GM21447 (cell line): ENCODE data around the gene SERPINA12.
"Not testable (repeated sequence)": the region's sequence is repeated elsewhere in the genome, so short reads cannot be mapped to it uniquely, and the experiment has no call there.

ENCODE experiments used
- ATAC-seq: cut with Tn5 transposase; IDR thresholded peaks from one replicate; pipeline ENCODE4 v1.9.1; 2021; ENCODE audit not compliant: unreplicated experiment

The SERPINA12 gene

DNA sequence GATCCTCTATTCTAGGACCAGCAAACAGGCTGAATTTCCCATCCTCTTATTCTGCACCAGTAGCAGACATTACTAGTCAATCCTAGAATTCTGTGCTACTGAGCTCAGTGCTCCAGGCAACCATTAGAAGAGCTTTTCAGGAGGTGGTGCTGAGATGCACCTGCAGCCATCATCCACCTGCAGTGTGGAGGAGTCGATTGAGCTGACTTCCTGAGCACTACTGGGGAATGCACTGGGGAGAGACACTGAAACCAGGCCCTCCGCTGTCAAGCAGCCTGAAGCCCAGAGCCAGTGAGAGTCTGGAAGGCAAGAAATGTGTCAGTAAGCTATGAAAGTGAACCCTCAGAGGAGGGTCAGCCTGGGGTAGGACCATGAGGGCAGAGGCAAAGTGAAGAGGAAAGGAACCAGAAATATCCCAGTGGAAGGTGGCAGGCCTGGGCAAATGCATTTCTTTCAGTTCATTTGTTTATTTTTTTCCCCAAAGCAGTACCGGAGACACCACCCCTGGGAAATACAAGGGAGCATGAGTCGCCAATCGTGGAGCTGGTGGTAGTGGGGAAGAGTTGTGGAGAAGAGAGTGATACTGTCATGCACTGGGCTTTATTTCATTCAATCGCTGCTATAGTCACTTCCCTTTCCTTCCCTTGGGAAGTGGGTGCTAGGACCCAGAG lies 28.9 kb upstream of the SERPINA12 start:
- no peak for ATAC-seq

DNA sequence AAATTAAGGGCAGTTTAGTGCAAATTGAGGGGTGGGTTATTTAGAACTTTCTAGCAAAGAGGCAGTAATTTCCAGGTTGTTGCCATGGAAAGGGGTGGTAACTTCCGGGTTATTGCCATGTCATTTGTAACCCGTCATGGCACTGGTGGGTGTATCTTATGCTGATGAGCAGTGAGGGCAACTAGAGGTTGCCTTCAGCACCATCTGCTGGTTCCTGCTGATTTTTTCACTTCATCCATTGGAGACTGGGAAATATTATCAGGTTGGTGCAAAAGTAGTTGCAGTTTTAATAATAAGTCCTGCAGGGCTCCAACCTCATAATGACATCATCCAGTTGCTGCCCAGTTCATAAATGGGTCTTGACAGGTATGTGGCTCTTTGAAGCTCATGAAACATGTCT lies 27.6 kb upstream of the SERPINA12 start:
- no peak for ATAC-seq

DNA sequence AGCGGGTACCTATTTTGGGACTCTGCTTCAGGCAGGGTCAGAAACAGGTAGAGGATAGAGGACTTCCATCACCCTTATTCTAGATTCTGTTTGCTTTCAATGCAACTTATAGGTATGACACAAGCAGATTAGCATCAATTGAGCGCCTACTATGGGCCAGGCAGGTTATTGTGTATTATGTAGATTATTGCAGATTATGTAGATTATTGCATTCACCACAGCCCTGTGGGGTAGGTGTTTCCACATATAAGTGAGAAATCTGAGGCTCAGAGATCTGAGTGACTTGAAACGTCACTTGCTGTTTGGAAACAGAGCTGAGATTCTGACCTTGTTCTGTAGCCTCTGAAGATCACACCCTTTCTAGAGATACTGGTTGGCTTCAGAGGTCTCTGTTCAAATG lies 26.2 kb upstream of the SERPINA12 start:
- ATAC-seq: no peak

DNA sequence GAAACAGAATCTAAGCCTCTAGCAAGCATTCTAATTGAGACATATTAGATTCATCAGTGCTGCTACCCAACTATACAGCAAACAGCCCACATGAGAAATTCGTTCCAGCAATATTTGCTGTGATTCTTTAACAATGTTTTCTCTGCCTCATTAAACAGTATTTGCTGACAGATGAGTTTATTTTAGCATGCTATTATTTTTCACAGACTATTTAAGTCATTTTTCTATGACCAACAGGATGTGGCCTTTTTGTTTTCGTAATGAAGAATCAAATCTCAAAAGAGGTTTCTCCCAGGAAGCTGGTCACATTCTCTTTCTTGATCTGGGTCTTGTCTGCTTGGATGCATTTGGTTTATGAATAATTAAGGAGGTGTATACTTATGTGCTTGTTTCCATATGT lies 23.2 kb upstream of the SERPINA12 start:
- ATAC-seq: no peak

DNA sequence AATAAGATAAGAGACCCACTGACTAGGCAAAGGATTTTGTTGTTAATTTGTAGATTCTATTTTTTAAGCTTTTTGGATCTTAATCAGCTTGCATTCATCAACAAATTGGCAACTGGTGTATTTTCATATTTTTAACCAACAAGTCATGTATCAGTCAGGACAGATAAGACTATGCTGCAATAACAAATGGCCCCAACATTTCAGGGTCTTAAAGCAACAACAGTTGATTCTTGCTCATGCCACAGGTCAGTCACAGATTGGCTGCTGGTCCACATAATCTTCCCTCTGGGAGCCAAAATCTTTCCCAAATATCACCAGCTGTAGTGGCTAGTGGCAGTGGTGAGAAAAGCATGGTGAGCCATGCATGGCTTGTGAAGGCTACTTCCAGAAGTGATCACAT lies 21.9 kb upstream of the SERPINA12 start:
- ATAC-seq: no peak

DNA sequence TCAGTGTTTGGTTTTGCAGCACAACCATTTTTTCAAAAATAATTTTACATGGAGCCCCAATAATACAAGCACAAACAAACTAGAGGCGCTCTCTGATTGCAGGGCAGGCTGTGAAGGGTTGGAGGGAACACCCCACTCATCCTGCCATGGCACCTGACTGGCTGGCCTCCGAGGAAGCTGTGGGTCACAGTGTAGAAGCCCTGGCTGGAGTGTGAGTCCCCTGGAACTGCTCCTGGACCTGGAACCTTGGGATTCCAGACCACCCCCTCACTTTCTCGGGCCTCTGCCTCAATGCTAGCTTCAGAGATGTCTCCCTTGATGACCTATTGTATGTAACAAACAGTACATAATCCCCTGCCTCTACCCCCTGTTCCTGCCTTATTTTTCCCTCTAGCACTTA lies 14.8 kb upstream of the SERPINA12 start:
- no peak for ATAC-seq

DNA sequence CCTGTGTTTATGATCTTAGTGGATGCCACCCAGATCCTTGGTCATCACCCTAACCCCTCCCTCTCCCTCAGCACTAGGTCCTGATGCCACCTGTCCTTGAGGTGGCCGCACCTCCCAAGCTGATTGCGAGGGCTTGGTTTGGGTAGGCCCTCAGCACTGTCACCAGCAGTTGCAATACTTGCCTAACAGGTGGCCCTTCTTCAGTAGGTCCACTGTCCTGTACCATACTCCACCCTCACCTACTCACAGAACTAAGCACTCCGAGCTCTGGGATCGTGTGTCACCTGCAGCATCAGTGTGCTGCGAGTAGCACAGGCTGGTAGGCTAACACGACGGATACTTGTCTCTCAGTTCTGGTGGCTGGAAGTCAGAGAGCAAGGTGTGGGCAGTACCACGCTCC lies 14.0 kb upstream of the SERPINA12 start:
- no peak for ATAC-seq

DNA sequence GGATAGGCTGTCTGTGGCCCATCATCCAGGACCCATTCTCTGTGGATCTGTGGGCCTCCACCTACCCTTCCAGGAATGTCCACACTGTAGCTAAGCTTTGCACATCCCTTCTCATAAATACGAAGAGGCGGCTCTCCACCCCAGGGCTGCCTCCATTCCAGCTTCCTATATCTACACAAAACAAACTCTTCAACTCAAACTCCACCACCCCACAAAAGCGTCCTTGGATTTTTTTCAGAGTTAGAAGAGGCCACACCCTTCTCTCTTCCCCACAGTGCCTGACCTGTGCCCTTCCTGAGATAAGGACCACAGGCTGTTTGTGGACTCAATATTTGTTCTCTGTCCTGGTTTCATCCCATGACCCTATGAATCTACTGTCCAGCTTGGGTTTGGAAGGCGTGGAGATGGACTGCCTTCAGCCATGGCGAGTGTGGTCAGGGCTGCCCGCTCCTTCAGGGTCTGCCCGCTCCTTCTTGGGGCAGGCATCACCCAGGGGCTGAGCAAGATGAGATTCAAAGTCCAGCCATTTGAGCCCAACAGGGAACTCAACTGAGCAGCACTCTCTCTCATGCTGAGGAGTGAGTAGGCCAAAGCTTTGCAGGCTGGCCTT lies 13.0 kb upstream of the SERPINA12 start:
- no peak for ATAC-seq

DNA sequence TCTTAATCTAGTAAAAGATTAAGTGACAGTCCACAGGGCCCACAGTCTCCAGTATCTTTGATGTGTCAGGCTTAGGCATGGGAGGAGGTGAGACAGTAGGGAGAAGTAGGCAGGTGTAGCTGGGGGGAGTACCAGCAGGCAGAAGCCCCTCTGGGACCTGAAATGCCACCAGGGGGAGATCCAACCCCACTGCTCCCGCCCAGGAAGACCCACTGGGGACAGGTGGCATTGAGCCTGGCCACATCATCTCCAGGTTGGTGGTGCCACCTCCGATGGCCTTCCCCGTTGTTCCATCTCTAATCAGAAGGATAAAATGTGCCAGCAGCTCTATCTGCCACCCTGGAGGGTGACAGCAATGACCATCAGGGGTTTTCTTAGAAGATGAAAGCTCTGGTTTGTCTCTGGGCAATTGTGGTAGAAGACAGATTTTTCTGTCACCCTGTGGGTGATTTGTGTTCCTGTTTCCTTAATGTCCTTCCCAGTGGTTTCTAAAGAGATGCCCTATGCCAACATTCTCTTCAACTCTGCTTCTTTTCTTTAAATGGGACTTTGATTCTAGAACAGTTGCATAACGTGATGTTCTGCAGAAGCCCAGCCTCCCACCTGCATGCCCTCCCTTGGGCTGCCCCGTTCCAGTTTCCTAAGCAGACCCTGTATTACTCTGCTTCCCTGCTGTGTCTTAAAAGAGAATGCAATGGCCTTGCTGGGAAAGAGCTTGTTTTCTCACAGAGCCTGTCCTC lies 12.3 kb upstream of the SERPINA12 start:
- no peak for ATAC-seq

DNA sequence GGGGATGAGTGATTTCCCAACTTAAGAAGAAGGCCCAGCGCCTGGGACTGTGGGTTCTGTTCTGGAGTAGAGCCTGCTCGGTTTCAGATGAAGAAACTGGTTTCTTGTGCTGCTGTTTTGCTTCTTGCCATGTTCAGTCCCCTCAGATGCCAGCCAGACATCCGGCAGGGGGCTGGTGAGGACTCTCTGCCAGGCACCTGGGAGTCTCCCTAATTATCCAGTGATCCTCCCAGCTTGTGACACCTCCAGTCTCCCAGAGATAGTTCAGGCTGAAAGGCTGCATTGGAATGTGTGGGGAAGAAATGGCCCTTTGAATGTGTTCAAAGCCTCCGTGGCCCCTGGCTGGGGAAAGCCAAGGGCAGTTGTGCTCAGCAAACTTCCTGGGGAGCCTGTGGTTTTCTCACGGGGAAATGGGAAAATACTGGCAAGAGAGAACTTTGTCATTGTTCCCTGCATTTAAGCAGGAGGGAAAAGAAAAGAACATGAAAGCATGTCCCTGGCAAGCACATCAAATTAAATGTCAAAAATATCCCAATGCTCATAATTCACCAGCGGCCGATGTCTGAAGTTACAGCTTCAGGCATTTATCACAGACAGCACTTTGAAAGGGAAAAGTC lies 8.5 kb upstream of the SERPINA12 start:
- no peak for ATAC-seq

DNA sequence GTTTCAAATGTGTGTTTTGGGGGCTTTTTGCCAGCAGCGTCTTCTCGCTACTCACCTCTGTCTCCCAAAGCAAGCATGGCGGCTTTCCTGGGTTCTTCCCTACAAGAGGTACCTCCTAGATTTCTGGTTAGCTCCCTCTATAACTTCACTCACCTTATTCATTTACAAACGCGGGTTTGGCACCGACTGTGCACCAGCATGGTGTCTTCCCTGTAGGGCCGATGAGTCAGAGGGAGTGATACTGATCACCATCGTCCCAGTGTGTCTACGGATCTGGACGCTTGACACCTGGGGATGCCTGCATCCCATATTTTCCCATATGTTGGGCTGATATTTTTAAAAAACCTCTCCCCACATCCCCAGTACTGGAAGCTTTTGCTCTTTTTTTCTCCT lies 8.0 kb upstream of the SERPINA12 start:
- no peak for ATAC-seq

DNA sequence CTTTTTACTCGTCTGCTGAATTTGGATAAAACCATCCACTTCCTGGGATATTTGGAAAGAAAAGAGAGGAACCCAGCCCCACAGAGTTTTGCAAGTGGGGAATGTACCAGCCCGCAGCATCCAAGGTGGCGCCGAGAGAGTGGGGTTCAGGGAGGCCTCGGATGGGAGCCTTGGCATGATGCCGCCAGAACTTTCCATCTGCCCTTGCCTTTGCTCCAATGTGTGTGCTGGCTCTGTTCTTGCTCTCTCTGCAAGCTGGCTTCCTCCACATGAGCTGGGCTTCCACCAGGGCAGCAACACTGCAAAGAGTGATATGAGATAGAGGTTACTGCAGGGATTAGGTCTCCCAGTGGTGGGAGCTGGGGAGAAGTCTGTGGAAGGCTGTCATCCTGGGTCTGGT lies 6.6 kb upstream of the SERPINA12 start:
- ATAC-seq: no peak

DNA sequence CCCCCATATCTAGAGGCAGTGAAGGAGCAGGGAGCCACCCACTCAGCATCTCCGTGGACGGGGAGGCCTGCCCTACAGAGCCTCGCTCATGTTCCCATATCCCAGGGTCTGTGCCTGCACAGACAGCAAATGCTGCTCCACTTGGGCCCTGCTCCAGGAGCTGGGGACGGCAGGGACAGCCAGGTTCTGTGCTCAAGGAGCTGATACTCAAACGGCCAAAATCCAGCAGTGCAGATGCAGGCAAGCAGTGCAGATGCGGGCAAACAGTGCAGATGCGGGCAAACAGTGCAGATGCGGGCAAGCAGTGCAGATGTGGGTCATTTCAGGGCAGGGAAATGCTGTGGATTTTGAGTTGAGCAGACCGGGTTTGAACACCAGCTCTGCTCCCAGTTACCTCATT lies 6.2 kb upstream of the SERPINA12 start:
- ATAC-seq: no peak

DNA sequence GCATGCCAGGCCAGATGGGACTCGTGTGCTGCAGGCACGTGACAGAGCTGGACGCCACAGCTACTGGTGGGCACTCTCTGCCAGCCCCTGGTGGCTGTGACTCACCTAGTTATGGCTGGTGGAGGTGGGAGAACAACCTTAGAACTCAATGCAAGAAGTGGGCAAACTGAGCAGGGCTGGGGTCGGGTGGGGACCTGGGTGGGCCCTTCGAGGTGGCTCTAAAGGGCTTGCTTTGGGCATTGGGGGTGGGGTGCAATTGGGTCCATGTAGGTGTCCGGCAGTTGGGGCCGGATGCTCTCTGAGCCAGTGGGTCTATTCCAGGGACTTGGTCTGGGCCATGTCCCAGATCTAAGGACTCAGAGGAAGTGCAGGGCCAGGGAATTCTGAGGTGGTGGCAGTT lies 5.1 kb upstream of the SERPINA12 start:
- no peak for ATAC-seq

DNA sequence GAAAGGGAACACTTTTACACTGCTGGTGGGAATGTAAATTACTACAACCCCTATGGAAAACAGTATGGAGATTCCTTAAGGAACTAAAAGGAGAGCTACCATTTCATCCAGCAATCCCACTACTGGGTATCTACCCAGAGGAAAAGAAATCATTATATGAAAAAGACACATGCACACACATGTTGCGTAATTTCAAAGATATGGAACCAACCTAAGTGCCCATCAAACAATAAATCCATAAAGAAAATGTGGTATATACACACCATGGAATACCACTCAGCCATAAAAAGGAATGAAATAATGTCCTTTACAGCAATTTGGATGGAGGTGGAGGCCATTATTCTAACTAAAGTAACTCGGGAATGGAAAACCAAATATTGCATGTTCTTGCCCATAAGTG lies 1.2 kb upstream of the SERPINA12 start:
- ATAC-seq: not testable (repeated sequence)

DNA sequence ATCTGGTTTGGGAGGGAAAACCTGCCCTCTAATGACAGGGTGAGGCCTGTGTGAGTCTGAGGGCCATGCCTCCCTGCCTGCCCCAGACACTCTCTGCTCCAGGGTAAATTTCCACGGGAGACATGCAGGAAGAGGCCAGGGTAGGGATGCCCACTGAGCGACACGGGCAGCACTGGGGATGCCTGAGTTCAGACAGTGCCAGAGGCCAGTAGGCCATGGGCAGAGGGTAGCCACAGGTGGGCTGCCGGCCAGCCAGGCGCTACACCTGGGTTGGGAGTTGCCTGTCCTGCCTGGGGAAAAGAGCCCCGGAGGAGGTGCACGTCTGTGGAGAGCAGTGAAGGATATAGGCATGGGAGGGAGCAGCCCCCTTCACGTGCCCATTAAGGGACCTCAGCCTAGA lies 3.6 kb downstream of the SERPINA12 start:
- no peak for ATAC-seq

DNA sequence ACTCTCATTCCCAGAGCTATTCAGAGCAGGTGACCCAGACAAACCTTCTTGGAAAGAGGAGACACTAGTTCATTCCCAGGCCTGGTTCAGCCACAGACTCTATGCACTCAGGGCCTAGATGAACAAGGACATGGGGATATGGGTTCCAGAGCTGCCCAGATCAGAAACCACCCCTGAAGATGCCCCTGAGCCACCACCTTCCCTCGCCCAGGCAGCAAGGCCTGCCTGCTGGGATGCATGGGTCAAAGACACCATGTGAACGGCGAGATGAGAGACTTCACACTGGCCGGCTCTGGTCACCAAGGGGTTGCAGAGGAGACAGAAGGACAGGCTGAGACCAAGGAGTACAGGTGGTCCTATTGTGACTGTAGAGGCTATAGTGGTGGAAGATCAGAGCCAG lies 4.1 kb downstream of the SERPINA12 start:
- no peak for ATAC-seq

DNA sequence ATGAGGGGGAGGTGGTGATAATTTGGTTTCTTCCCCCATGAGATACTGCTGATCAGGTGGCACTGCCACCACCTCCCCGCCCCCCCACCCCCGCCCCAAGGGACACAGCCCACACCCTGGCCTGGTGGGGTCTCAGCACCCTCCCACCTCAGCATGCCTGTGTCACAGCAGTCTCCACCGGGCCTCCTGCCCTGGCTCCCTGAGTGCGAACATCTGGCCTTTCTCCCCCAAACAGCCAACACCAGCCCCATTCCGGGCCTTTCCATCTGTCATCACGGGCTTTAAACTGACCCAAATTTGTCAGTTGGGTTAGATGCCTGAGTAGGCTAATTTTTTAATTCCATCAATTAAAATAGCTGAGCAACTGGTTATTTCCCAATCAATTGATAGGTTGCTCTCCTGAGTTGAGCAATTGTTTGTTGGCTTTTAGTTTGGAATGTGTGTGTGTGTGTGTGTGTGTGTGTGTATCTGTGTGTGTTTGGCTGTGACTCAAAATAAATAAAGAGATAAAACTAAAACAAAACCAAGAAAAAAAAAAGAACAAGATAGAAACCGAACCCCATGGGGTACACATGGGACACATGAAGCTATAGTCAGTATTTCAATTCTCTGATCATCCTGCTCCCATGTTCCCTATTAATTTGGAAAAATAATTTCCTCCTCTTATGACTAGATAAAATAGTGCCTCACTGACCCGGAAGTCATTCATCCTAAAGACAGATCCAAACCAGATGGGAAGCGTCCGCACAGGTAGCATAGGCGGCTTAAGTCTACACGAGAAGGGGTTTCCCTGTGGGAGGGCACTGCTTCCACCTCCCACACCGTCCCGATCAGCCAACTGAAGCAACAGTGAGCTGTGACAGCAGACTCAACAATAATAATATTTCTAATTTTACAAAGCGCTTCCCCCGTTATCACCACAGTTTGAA lies 7.4 kb downstream of the SERPINA12 start:
- ATAC-seq: no peak

DNA sequence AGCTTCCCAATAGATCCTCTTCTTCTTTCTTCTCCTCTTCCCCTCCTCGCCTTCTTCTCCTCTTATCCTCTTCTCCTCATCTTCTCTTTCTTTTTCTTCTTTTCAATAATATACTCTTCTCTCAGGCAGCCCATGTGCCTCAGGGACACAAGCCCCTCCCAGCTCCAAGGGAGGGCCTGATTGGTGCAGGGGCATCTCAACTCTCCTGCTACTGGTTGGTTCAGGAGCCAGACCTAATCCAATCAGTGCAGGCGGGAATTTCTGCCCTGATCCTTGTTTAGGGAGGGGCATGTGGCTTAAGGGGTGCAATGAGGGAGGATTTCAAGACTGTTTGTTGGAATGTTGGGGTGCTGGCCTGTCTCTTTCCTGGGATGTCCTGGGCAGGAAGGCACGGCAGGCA lies 9.0 kb downstream of the SERPINA12 start:
- no peak for ATAC-seq

DNA sequence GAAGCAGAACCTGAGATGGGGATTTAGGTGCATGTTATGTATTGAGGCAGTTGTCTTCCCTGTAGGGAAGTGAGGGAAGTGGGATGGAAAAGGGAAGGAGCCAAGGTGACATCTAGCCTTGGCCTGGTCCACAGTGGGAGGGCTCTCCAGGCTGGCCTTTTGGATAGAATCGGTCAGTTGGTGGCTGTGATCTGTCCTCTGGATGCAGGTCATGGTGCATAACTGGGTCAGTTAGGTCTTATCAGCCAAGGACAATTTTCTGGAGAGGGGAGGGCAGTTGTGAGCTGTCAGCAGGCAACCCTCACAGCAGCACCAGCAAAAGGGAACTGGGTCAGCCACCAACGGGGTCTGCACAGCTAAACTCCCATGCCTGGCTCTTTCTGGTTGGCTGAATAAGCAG lies 9.6 kb downstream of the SERPINA12 start:
- ATAC-seq: no peak

DNA sequence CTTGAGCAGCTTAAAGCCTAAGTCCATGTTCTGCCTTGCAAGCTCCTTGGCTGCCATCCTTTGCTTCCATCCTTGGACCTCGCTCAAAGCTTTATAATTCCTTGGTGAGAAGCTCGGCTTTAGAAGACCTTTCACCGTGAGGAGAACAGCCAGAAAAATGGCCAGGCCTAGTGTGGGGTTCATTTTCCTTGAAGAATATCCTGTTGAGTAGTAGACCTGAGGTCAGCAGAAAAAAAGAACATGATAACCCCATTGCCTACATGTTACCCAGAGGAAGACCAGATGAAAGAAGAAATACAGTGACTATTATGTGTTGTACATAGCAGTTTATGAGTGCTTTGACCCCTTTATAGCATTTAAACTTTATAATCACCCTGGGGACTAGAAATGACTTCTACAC lies 11.1 kb downstream of the SERPINA12 start:
- no peak for ATAC-seq
